ENCODE results near the gene MYBPH.

DNA sequence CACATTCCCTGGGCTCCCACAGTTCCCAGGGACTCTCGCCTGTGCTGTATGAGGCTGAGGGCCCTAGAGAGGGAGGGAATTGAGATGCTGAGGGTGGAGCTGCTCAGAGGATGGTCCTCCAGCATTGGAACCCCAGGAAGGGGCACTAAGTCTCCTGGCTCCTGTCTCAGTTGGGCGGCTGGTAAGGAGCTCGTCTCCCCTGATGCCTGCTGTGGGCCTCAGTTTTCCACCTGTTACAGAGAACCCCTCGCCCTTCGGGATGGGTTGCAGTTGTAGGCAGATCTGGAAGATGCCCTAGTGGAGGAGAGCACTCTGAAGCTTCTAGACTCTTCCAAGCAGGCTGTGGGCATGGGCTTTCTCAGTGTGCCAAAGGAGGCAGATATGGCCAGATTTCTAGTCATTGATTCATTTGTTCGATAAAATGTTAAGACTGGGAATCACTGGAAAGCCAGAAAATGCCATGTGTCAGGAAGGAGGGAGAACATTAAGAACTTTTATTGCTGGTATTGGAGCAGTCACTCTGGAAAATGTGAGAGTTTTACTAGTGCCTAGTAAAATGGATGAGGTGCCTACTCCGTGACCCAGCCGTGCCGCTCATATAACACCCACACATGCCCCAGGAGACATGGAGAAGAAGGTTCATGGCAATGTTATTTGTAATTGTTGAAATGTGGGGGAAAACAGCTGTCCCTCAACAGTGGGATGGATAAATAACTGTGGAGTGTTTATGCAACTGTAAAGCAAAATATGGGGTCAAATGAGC, 828 bp upstream of the MYBPH start:
- TF ChIP-seq, protein P1, sequence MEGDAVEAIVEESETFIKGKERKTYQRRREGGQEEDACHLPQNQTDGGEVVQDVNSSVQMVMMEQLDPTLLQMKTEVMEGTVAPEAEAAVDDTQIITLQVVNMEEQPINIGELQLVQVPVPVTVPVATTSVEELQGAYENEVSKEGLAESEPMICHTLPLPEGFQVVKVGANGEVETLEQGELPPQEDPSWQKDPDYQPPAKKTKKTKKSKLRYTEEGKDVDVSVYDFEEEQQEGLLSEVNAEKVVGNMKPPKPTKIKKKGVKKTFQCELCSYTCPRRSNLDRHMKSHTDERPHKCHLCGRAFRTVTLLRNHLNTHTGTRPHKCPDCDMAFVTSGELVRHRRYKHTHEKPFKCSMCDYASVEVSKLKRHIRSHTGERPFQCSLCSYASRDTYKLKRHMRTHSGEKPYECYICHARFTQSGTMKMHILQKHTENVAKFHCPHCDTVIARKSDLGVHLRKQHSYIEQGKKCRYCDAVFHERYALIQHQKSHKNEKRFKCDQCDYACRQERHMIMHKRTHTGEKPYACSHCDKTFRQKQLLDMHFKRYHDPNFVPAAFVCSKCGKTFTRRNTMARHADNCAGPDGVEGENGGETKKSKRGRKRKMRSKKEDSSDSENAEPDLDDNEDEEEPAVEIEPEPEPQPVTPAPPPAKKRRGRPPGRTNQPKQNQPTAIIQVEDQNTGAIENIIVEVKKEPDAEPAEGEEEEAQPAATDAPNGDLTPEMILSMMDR (conservative IDR thresholded peaks at IDR 0.05; ENCODE audit: low read depth, low read length): no peak
- no peak for TF ChIP-seq EZH2 (IDR thresholded peaks at IDR 0.05; ENCODE audit: borderline replicate concordance, low read depth, low read length, poor library complexity, severe bottlenecking)
